Measurements from ENCODE around the gene KRT39. TPM values are rescaled to one million over a fixed set of nuclear protein-coding genes. Genes with fewer than 3 reads are reported as not detected.

The KRT39 gene
- total and polyA plus RNA-seq, 2 donors from 2014 or later = not detected

DNA sequence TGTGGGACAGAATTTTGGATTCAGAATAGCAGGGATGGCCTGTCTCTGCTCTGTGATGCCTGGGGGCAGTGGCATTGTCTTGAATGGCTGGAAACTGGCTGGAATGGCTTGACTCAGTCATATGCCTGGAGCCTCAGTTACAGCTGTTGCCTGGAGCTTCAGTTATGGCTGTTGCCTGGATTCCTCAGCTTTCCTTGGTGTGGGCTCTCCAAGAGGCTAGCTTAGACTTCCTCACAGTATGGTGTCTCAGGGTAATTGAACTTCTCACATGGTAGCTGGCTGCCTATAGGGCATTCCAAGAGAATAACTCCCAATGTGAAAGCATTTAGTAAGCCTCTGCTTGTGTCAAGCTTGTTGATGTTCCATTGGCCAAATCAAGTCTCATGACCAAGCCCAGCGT is 50.4 kb downstream of the KRT39 start:
- no peak overlapping the region for H3K4me3 ChIP-seq (ENCODE audit: low read length in 3 of 3)
- no peaks in the 10 kb centered on the region for H3K36me3 ChIP-seq (ENCODE audit: control insufficient read depth in 2 of 3, insufficient read depth in 3 of 3, low read length in 3 of 3)
- no peak overlapping the region for H3K27ac ChIP-seq (ENCODE audit: low read depth in 2 of 2, low read length in 2 of 2)
- intact Hi-C loops (cut with DNase I) = loop anchor here (10.0 kb wide), 1 partner anchor 408 kb away; no protein-coding TSS in a partner anchor
- H3K27me3 ChIP-seq (ENCODE audit: control insufficient read depth, insufficient read depth, low read length) = no peaks in the 10 kb centered on the region
- H3K9me3 ChIP-seq (ENCODE audit: control insufficient read depth in 2 of 3, insufficient read depth in 1 of 3, low read length in 3 of 3) = no peaks in the 10 kb centered on the region
- TF ChIP-seq, protein P1, sequence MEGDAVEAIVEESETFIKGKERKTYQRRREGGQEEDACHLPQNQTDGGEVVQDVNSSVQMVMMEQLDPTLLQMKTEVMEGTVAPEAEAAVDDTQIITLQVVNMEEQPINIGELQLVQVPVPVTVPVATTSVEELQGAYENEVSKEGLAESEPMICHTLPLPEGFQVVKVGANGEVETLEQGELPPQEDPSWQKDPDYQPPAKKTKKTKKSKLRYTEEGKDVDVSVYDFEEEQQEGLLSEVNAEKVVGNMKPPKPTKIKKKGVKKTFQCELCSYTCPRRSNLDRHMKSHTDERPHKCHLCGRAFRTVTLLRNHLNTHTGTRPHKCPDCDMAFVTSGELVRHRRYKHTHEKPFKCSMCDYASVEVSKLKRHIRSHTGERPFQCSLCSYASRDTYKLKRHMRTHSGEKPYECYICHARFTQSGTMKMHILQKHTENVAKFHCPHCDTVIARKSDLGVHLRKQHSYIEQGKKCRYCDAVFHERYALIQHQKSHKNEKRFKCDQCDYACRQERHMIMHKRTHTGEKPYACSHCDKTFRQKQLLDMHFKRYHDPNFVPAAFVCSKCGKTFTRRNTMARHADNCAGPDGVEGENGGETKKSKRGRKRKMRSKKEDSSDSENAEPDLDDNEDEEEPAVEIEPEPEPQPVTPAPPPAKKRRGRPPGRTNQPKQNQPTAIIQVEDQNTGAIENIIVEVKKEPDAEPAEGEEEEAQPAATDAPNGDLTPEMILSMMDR (IDR thresholded peaks at IDR 0.05; ENCODE audit: borderline replicate concordance, extremely low read depth, insufficient read depth) = no peak
- DNase-seq (no peak), FAIRE-seq (no peak)
- H3K9ac ChIP-seq (ENCODE audit: low read length in 3 of 3) = no peak overlapping the region
- no peaks in the 10 kb centered on the region for H3K4me1 ChIP-seq (ENCODE audit: control insufficient read depth in 2 of 3, insufficient read depth in 2 of 3, low read depth in 1 of 3, low read length in 3 of 3)

DNA sequence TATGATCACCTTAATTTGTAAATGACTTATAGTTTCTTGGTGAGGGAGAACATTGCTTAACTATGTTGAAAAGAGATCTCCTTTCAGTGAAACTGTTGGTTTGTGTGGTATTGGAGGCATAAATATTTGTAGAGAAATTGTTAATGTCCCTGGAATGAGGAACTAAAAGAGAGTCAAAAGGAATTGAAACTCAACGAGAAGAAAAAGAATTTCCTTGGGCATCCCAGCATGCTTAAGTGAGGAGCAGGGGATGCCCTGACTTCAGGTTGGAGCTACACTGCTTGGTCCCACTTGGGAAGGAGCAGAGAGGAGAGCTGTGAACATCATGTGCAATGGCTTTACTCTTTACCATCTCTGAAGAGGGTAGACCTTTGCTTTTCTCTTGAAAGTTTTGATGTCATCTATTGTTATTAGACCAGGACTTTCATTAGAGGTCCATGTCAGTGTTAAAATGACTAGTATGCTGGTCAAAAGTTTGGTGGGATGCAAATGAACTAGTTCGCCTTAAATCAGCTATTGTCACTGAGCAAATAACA is 51.0 kb downstream of the KRT39 start:
- no peaks in the 10 kb centered on the region for H3K4me1 ChIP-seq (ENCODE audit: control insufficient read depth in 2 of 3, insufficient read depth in 2 of 3, low read depth in 1 of 3, low read length in 3 of 3)
- no peaks in the 10 kb centered on the region for H3K36me3 ChIP-seq (ENCODE audit: control insufficient read depth in 2 of 3, insufficient read depth in 3 of 3, low read length in 3 of 3)
- H3K9me3 ChIP-seq (ENCODE audit: control insufficient read depth in 2 of 3, insufficient read depth in 1 of 3, low read length in 3 of 3) = no peaks in the 10 kb centered on the region
- no peak overlapping the region for H3K9ac ChIP-seq (ENCODE audit: low read length in 3 of 3)
- DNase-seq = no peak
- FAIRE-seq = no peak
- H3K27me3 ChIP-seq (ENCODE audit: control insufficient read depth, insufficient read depth, low read length) = no peaks in the 10 kb centered on the region
- no peak overlapping the region for H3K4me3 ChIP-seq (ENCODE audit: low read length in 3 of 3)
- intact Hi-C loops (cut with DNase I) = loop anchor here (10.0 kb wide), 1 partner anchor 409 kb away; no protein-coding TSS in a partner anchor
- TF ChIP-seq, protein P1 (IDR thresholded peaks at IDR 0.05; ENCODE audit: borderline replicate concordance, extremely low read depth, insufficient read depth) = no peak
- H3K27ac ChIP-seq (ENCODE audit: low read depth in 2 of 2, low read length in 2 of 2) = no peak overlapping the region

DNA sequence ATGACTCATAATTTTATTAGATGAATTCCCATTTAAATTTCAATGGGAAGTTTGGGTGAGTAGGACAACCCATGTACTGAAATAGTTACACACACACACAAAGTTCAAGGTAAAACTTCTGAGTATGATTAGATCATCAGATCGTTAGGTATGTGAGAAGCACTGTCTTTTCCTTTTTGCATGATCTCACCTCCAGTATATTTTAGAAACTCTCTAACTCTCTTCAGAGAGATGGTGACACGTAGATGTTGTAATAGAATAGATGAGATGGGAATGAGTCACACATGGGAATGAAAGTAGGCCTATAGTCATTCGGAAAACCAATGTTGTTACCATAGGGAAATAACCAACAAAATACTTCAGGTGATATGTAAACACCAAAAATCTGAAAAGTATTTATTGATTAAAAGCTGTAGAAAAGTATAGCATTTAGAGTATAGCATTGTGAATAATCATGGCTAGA is 51.5 kb downstream of the KRT39 start:
- FAIRE-seq = no peak
- Histone ChIP-seq H3K36me3 (ENCODE audit: control insufficient read depth in 2 of 3, insufficient read depth in 3 of 3, low read length in 3 of 3) (no peaks in the 10 kb centered on the region), H3K27me3 (ENCODE audit: control insufficient read depth, insufficient read depth, low read length) (no peaks in the 10 kb centered on the region), H3K27ac (ENCODE audit: low read depth in 2 of 2, low read length in 2 of 2) (no peak overlapping the region), H3K4me3 (ENCODE audit: low read length in 3 of 3) (no peak overlapping the region), H3K9ac (ENCODE audit: low read length in 3 of 3) (no peak overlapping the region), H3K4me1 (ENCODE audit: control insufficient read depth in 2 of 3, insufficient read depth in 2 of 3, low read depth in 1 of 3, low read length in 3 of 3) (no peaks in the 10 kb centered on the region), H3K9me3 (ENCODE audit: control insufficient read depth in 2 of 3, insufficient read depth in 1 of 3, low read length in 3 of 3) (no peaks in the 10 kb centered on the region)
- no peak for DNase-seq
- TF ChIP-seq, protein P1 (IDR thresholded peaks at IDR 0.05; ENCODE audit: borderline replicate concordance, extremely low read depth, insufficient read depth) = no peak
- intact Hi-C loops (cut with DNase I) = loop anchor here (10.0 kb wide), 1 partner anchor 410 kb away; no protein-coding TSS in a partner anchor
